NB4 (cell line): ENCODE data around the gene KDM1B.

Source experiments
- DNase-seq: peaks from one replicate; pipeline ENCODE4 v3.0.0; 2010; ENCODE audit warnings: low read depth
- H3K4me3 ChIP-seq: one replicate; pipeline ENCODE4 v1.5.1; 2011; ENCODE audit warnings: mild to moderate bottlenecking, low read depth, low read length, moderate library complexity
- MAX ChIP-seq: IDR thresholded peaks from 2 replicates; pipeline ENCODE4 v1.6.1; 2011; ENCODE audit warnings: low read depth, low read length
- MYC ChIP-seq: IDR thresholded peaks from 2 replicates; pipeline ENCODE4 v1.6.1; 2011; ENCODE audit warnings: low read depth, low read length
- POLR2A ChIP-seq: IDR thresholded peaks from 2 replicates; pipeline ENCODE4 v1.6.1; 2011; ENCODE audit warnings: mild to moderate bottlenecking; ENCODE audit not compliant: insufficient read length; ENCODE audit errors: extremely low read depth
- TF ChIP-seq, protein P1 (sequence below): IDR thresholded peaks from one replicate; pipeline ENCODE4 v1.5.1; 2012; ENCODE audit warnings: low read depth, low read length

The KDM1B gene

DNA sequence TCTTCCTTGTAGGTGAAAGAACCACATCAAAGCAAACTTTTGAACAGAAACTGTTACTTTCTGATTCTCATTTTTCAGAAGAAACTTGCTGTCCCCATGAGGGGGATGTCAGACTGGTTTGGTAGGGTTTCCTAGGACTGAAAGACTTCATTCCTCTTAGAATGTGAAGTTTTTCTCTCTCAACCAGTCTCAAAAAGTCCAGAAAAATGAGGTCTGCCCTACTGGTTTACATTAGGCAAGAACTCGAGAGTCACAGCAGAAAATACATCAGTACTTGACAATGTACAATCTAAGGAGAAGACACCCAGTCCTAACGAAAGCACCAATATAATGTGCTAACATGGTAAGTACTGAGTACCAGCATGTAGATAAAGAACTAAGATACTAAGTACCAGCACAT, 20.1 kb upstream of the KDM1B start:
- TF ChIP-seq POLR2A, result no peak
- TF ChIP-seq, protein P1, sequence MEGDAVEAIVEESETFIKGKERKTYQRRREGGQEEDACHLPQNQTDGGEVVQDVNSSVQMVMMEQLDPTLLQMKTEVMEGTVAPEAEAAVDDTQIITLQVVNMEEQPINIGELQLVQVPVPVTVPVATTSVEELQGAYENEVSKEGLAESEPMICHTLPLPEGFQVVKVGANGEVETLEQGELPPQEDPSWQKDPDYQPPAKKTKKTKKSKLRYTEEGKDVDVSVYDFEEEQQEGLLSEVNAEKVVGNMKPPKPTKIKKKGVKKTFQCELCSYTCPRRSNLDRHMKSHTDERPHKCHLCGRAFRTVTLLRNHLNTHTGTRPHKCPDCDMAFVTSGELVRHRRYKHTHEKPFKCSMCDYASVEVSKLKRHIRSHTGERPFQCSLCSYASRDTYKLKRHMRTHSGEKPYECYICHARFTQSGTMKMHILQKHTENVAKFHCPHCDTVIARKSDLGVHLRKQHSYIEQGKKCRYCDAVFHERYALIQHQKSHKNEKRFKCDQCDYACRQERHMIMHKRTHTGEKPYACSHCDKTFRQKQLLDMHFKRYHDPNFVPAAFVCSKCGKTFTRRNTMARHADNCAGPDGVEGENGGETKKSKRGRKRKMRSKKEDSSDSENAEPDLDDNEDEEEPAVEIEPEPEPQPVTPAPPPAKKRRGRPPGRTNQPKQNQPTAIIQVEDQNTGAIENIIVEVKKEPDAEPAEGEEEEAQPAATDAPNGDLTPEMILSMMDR, result no peak
- no peak for TF ChIP-seq MYC
- no peak for TF ChIP-seq MAX
- H3K4me3 ChIP-seq, result no peak overlapping the region
- no peak for DNase-seq

DNA sequence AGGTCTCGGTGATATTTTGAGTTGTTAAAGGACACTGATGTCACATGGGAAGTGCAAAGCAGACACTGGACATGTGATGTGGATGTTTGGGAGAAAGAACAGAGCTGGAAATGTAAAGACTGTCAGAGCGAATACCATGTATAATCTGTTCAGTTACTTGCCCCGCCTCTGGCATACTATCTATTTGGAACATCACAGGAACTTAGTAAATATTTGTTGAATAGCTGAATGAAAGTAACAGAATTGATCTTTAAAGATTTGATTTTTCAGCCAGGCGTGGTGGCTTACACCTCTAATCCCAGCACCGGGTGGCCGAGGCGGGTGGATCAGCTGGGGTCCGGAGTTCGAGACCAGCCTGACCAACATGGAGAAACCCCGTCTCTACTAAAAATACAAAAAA, 19.0 kb upstream of the KDM1B start:
- TF ChIP-seq POLR2A, result no peak
- TF ChIP-seq MYC, result no peak
- TF ChIP-seq MAX, result no peak
- TF ChIP-seq, protein P1, result no peak
- no peak for DNase-seq
- H3K4me3 ChIP-seq, result no peak overlapping the region

- TF ChIP-seq POLR2A (no peak), MYC (no peak), MAX (no peak)
- TF ChIP-seq, protein P1, result no peak
- DNase-seq, result no peak
- no peak overlapping the region for H3K4me3 ChIP-seq
These were observed 16.3 kb upstream of the KDM1B start for GRCh38 chr6:18138906-18139305.

DNA sequence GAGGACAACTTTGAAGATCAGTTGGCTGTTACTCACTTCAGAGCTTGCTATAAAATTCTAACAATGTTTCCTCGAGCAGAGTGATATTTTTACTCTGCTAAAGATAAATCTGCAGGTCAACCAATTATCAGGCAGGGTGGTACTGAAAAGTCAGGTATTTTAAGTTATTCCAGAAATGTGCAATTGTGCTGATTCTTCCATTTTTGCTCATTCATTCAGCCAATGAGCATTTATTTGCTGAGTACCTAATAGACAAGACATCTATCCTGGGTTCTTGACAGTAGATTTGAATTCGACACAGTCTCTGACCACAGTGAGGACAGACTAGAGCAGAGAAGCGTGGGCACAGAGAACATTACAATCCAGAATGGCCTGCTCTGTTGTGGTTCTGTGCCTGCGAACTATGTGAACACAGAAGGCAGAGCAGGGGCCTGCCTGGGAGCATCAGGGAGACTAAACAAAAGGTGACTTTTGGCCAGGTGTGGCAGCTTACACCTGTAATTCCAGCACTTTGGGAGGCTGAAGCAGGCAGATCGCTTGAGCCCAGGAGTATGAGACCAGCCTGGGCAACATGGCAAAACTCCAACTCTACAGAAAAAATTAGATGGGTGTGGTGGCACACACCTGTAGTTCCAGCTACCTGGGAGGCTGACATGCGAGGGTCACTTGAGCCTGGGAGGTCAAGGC, 15.1 kb upstream of the KDM1B start:
- no peak overlapping the region for H3K4me3 ChIP-seq
- TF ChIP-seq, protein P1, result no peak
- TF ChIP-seq MYC (no peak), POLR2A (no peak), MAX (no peak)
- DNase-seq, result no peak

GRCh38 chr6:18141805-18142590, 13.2 kb upstream of the KDM1B start:
- TF ChIP-seq, protein P1, result no peak
- TF ChIP-seq POLR2A (no peak), MAX (no peak), MYC (no peak)
- no peak for DNase-seq
- H3K4me3 ChIP-seq, result no peak overlapping the region
